Right lobe of liver (tissue), 6 donors: ENCODE measurements around the gene MYOZ3. TPM values are rescaled to one million over a fixed set of nuclear protein-coding genes. Genes with fewer than 3 reads are reported as not detected.

Experiments
- ATAC-seq, 4 donors: fragments of 200-7000 bp; cut with Tn5 transposase; one replicate each; pipeline ENCODE4 v1.9.1; 2020; ENCODE audit warnings: mild to moderate bottlenecking in 4 of 4, moderate library complexity in 4 of 4
- DNase-seq, 3 donors: peaks; one replicate each; pipeline ENCODE4 v3.0.0-alpha.2; 2020
- H3K27ac ChIP-seq, 3 donors: fragments of 200-600 bp; one replicate each; pipeline ENCODE4 v1.8.0; 2022
- H3K27me3 ChIP-seq, 2 donors: fragments of 200-600 bp; one replicate each; pipeline ENCODE4 v1.8.0; 2022
- H3K36me3 ChIP-seq, 4 donors: fragments of 200-600 bp; sonication (generic) in 1 of 4; one replicate each; pipeline versions ENCODE4 v1.5.1 to v1.8.0; 2017 to 2022; ENCODE audit warnings: control low read depth in 1 of 4
- H3K4me1 ChIP-seq, 4 donors: fragments of 200-600 bp; sonication (generic) in 1 of 4; one replicate each; pipeline versions ENCODE4 v1.5.1 to v1.8.0; 2017 to 2022; ENCODE audit warnings: control low read depth in 1 of 4
- H3K4me3 ChIP-seq, 3 donors: fragments of 200-600 bp; one replicate each; pipeline ENCODE4 v1.8.0; 2022
- H3K9me3 ChIP-seq, 4 donors: fragments of 200-600 bp; sonication (generic) in 1 of 4; one replicate each; pipeline versions ENCODE4 v1.5.1 to v1.8.0; 2017 to 2022; ENCODE audit warnings: control low read depth in 1 of 4
- POLR2A ChIP-seq: fragments of 450-650 bp; IDR thresholded peaks from one replicate; pipeline ENCODE4 v1.6.1; 2017; ENCODE audit warnings: antibody characterized with exemption, mild to moderate bottlenecking
- WGBS: methylation state at CpG from one replicate; pipeline ENCODE4 v1.1.6; 2018; ENCODE audit warnings: low coverage, low lambda C conversion rate; ENCODE audit not compliant: insufficient coverage; ENCODE audit errors: missing lambda C conversion rate; 5-methylcytosine and 5-hydroxymethylcytosine counted together
- intact Hi-C, 2 donors: fragments of 100-400 bp; cut with DNase I; formaldehyde crosslinking; loops; one replicate each; pipeline versions ENCODE4 v1.11.2 to v1.14.1; 2022
- total RNA-seq, 6 experiments: library from RNA; depleted of rRNA in 2 of 6; stranded (reverse); fragments of >200 nt in 2 of 6; fragmentation: NEBNext Ultra II Directional in 3 of 6; extraction: Animal tissue kit (Norgen Biotek cat#: 25700) in 3 of 6; gene quantifications; one replicate each; pipeline versions ENCODE4 v1.1.0 to v1.2.4, GENCODE V29; 2016 to 2023
- TF ChIP-seq, protein P1 (sequence below), 4 donors: fragments of 200-600 bp in 3 of 4; fragments of 450-650 bp in 1 of 4; IDR thresholded peaks; one replicate each; pipeline versions ENCODE4 v1.5.1 to v1.8.0; 2016 to 2022; ENCODE audit warnings: antibody characterized with exemption in 4 of 4, mild to moderate bottlenecking in 2 of 4
- donor health status: DM: no; HTN: yes; CAD: no.
- donor health status: DM: no; HTN: no; CAD: no.
- donor health status: DM: no; HTN: no; CAD: no.
- donor health status: DM: no; HTN: yes; CAD: no.
- donor health status: DM: no; HTN: yes; CAD: no.

MYOZ3 gene
- total RNA-seq, 6 experiments from 2014 or later: 0.09 to 0.25 (median 0.12) TPM; not detected in 3

DNA sequence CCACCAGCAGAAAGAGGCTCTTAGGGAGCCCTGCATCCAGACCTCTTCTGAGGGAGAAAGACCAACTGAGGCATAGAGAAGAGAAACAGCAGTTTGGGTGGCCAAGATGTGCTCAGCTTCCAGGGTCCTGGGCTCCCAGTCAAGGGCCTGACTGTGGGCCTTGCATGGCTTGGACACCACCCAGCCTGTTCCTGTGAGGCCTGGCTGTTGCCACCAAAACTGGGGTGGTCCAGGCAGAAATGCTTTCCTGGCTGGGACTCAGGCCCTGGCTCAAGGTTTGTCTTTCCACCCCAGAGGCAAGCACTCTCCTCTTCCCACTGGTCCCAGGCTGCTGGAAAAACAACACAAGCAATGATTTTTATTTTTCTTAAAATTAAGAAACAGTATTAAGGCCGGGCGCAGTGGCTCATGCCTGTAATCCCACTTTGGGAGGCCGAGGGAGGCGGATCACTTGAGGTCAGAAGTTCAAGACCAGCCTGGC, 13.3 kb downstream of the MYOZ3 start:
- ATAC-seq: no peak
- Histone ChIP-seq H3K4me3 (no peak overlapping the region), H3K4me1 (peaks cover 0 to 9% (median 2%) of the 10 kb centered on the region in 4 donors), H3K27ac (no peak overlapping the region), H3K27me3 (no peaks in the 10 kb centered on the region), H3K36me3 (no peaks in the 10 kb centered on the region), H3K9me3 (no peaks in the 10 kb centered on the region)
- no peak for DNase-seq
- TF ChIP-seq POLR2A: no peak
- TF ChIP-seq, protein P1, sequence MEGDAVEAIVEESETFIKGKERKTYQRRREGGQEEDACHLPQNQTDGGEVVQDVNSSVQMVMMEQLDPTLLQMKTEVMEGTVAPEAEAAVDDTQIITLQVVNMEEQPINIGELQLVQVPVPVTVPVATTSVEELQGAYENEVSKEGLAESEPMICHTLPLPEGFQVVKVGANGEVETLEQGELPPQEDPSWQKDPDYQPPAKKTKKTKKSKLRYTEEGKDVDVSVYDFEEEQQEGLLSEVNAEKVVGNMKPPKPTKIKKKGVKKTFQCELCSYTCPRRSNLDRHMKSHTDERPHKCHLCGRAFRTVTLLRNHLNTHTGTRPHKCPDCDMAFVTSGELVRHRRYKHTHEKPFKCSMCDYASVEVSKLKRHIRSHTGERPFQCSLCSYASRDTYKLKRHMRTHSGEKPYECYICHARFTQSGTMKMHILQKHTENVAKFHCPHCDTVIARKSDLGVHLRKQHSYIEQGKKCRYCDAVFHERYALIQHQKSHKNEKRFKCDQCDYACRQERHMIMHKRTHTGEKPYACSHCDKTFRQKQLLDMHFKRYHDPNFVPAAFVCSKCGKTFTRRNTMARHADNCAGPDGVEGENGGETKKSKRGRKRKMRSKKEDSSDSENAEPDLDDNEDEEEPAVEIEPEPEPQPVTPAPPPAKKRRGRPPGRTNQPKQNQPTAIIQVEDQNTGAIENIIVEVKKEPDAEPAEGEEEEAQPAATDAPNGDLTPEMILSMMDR (IDR thresholded peaks at IDR 0.05): no peak
- intact Hi-C loops: no loop called here
- WGBS: 69% methylated on average over 4 of the region's 4 CpGs

DNA sequence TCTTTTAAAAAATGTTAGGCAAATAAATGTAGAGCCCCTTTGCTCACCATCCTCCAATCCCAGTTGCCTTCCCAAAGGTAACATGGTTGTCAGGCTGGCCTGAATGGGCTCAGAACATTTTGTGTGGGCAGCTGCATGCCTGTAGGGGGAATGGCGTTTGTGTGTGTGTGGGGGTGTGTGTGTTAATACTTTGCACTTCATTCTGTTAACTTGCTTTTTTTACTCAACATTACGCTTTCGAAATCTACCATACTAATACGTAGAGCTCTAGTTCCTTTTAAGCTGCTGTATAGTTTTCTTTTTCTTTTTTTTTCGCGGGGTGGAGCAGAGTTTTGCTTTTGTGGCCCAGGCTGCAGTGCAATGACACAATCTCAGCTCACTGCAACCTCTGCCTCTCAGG, 14.0 kb downstream of the MYOZ3 start:
- intact Hi-C loops: no loop called here
- no peak for ATAC-seq
- H3K27ac ChIP-seq: no peak overlapping the region
- H3K27me3 ChIP-seq: no peaks in the 10 kb centered on the region
- no peaks in the 10 kb centered on the region for H3K9me3 ChIP-seq
- H3K4me1 ChIP-seq: peaks cover 0 to 9% (median 2%) of the 10 kb centered on the region in 4 donors
- H3K4me3 ChIP-seq: no peak overlapping the region
- TF ChIP-seq POLR2A: no peak
- TF ChIP-seq, protein P1 (IDR thresholded peaks at IDR 0.05): no peak
- DNase-seq: no peak
- H3K36me3 ChIP-seq: no peaks in the 10 kb centered on the region
- WGBS: 67% methylated on average over 6 of the region's 6 CpGs

- no peak for ATAC-seq
- Histone ChIP-seq H3K27ac (no peak overlapping the region), H3K9me3 (no peaks in the 10 kb centered on the region), H3K4me3 (no peak overlapping the region), H3K4me1 (peaks cover 0 to 6% (median 2%) of the 10 kb centered on the region in 4 donors), H3K36me3 (no peaks in the 10 kb centered on the region), H3K27me3 (no peaks in the 10 kb centered on the region)
- 100% methylated on average over 2 of the region's 9 CpGs for WGBS
- no peak for TF ChIP-seq POLR2A
- TF ChIP-seq, protein P1 (IDR thresholded peaks at IDR 0.05): no peak
- intact Hi-C loops: no loop called here
- no peak for DNase-seq
Measured at GRCh38 chr5:150676578-150676977, 15.5 kb downstream of the MYOZ3 start.

DNA sequence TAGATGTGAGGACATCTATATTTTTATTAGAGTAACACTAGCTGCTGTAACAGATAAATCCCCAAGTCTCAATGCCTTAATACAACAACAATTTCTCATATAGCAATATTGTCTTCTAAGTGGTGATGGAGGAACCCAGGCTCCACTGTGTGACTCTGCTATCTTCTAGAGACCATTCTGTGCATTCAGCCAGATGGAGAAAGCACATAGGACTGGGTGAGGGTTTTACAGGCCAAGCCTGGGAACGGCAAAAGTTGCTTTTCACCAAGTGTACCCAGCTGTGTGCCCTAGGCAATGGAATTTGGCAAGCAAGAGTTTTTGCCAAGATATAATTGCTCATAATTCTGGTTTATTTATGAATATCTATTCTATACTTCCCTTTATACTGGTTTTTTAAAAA, 28.1 kb downstream of the MYOZ3 start:
- no peak overlapping the region for H3K4me3 ChIP-seq
- no peaks in the 10 kb centered on the region for H3K4me1 ChIP-seq
- no peaks in the 10 kb centered on the region for H3K27me3 ChIP-seq
- no peak for TF ChIP-seq POLR2A
- TF ChIP-seq, protein P1 (IDR thresholded peaks at IDR 0.05): no peak
- no peak for ATAC-seq
- no peaks in the 10 kb centered on the region for H3K9me3 ChIP-seq
- intact Hi-C loops: no loop called here
- H3K27ac ChIP-seq: no peak overlapping the region
- 89% methylated on average over 1 of the region's 1 CpG for WGBS
- DNase-seq: no peak
- peaks cover 7 to 35% (median 24%) of the 10 kb centered on the region in 4 donors for H3K36me3 ChIP-seq
